Measurements from ENCODE around the gene ENPP7.

Gene ENPP7

GRCh38 chr17:79730769-79731483 is at the start of gene ENPP7:
ENPP7 (plus strand) TSS chr17:79730943; CDS start chr17:79731140, 197 bp downstream.
- no peak for DNase-seq

GRCh38 chr17:79681101-79681621 is 49.6 kb upstream of the ENPP7 start:
- no peak for DNase-seq

GRCh38 chr17:79681628-79682261 is 49.0 kb upstream of the ENPP7 start:
- DNase-seq, result no peak

GRCh38 chr17:79683365-79683764 is 47.4 kb upstream of the ENPP7 start:
- DNase-seq, result no peak

GRCh38 chr17:79684132-79684985 is 46.4 kb upstream of the ENPP7 start:
- no peak for DNase-seq

GRCh38 chr17:79685121-79685520 is 45.6 kb upstream of the ENPP7 start:
- no peak for DNase-seq

- no peak for DNase-seq
These were observed 44.3 kb upstream of the ENPP7 start for GRCh38 chr17:79686476-79686875.

- no peak for DNase-seq
These were observed 40.3 kb upstream of the ENPP7 start for GRCh38 chr17:79690466-79690865.

- no peak for DNase-seq
These were observed 39.5 kb upstream of the ENPP7 start for GRCh38 chr17:79690988-79691836.

GRCh38 chr17:79691931-79692330 is 38.8 kb upstream of the ENPP7 start:
- DNase-seq, result no peak

- DNase-seq, result no peak
These were observed 37.3 kb upstream of the ENPP7 start for GRCh38 chr17:79693419-79693818.

GRCh38 chr17:79695293-79695790 is 35.4 kb upstream of the ENPP7 start:
- DNase-seq, result no peak

- DNase-seq, result no peak
These were observed 34.7 kb upstream of the ENPP7 start for GRCh38 chr17:79695797-79696609.

GRCh38 chr17:79696610-79696982 is 34.1 kb upstream of the ENPP7 start:
- no peak for DNase-seq

- DNase-seq, result no peak
These were observed 32.4 kb upstream of the ENPP7 start for GRCh38 chr17:79698146-79698846.

GRCh38 chr17:79699386-79700036 is 31.2 kb upstream of the ENPP7 start:
- no peak for DNase-seq

GRCh38 chr17:79700592-79700991 is 30.2 kb upstream of the ENPP7 start:
- DNase-seq, result no peak

- DNase-seq, result no peak
These were observed 28.7 kb upstream of the ENPP7 start for GRCh38 chr17:79702034-79702433.

GRCh38 chr17:79702550-79703236 is 28.1 kb upstream of the ENPP7 start:
- no peak for DNase-seq

GRCh38 chr17:79704691-79705090 is 26.1 kb upstream of the ENPP7 start:
- DNase-seq, result no peak
